ENCODE results near the gene MRPL24.

DNA sequence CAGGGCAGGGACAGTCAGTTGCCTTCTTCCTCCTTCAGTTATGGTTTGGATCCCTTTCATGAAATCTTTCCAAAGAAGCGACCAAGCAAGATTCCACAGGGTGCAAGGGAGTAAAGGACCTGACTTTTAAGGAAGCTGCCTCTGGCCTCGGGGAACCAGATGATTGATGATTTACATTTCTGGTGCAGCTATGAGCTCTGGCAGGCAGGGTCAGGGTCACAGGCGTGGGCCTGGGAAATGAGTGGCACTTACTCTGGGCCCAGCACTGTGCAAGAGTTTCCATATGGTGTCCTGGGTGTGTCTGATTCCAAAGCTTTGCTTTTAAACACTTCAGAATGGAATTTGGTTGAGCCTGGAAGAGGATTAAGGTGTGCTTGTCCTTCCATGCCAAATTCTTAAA lies 28.3 kb downstream of the MRPL24 start:
- no peak for TF ChIP-seq POLR2AphosphoS5 (IDR thresholded peaks at IDR 0.05; ENCODE audit: low read depth, low read length)
- TF ChIP-seq, protein P1, sequence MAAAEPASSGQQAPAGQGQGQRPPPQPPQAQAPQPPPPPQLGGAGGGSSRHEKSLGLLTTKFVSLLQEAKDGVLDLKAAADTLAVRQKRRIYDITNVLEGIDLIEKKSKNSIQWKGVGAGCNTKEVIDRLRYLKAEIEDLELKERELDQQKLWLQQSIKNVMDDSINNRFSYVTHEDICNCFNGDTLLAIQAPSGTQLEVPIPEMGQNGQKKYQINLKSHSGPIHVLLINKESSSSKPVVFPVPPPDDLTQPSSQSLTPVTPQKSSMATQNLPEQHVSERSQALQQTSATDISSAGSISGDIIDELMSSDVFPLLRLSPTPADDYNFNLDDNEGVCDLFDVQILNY (CRISPR knock-in tag; conservative IDR thresholded peaks at IDR 0.05) = no peak
- TF ChIP-seq, protein P2, sequence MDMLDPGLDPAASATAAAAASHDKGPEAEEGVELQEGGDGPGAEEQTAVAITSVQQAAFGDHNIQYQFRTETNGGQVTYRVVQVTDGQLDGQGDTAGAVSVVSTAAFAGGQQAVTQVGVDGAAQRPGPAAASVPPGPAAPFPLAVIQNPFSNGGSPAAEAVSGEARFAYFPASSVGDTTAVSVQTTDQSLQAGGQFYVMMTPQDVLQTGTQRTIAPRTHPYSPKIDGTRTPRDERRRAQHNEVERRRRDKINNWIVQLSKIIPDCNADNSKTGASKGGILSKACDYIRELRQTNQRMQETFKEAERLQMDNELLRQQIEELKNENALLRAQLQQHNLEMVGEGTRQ (IDR thresholded peaks at IDR 0.05; ENCODE audit: low read depth, low read length) = no peak
- TF ChIP-seq, protein P2 (CRISPR knock-in tag; IDR thresholded peaks at IDR 0.05; ENCODE audit: borderline replicate concordance) = no peak
- TF ChIP-seq, protein P3, sequence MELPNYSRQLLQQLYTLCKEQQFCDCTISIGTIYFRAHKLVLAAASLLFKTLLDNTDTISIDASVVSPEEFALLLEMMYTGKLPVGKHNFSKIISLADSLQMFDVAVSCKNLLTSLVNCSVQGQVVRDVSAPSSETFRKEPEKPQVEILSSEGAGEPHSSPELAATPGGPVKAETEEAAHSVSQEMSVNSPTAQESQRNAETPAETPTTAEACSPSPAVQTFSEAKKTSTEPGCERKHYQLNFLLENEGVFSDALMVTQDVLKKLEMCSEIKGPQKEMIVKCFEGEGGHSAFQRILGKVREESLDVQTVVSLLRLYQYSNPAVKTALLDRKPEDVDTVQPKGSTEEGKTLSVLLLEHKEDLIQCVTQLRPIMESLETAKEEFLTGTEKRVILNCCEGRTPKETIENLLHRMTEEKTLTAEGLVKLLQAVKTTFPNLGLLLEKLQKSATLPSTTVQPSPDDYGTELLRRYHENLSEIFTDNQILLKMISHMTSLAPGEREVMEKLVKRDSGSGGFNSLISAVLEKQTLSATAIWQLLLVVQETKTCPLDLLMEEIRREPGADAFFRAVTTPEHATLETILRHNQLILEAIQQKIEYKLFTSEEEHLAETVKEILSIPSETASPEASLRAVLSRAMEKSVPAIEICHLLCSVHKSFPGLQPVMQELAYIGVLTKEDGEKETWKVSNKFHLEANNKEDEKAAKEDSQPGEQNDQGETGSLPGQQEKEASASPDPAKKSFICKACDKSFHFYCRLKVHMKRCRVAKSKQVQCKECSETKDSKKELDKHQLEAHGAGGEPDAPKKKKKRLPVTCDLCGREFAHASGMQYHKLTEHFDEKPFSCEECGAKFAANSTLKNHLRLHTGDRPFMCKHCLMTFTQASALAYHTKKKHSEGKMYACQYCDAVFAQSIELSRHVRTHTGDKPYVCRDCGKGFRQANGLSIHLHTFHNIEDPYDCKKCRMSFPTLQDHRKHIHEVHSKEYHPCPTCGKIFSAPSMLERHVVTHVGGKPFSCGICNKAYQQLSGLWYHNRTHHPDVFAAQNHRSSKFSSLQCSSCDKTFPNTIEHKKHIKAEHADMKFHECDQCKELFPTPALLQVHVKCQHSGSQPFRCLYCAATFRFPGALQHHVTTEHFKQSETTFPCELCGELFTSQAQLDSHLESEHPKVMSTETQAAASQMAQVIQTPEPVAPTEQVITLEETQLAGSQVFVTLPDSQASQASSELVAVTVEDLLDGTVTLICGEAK (IDR thresholded peaks at IDR 0.05) = no peak
- TF ChIP-seq, protein P3 (CRISPR knock-in tag; IDR thresholded peaks at IDR 0.05) = no peak

Data from HepG2 (cell line).